ENCODE data around the gene ZNF490. TPM values are rescaled to one million over a fixed set of nuclear protein-coding genes. Genes with fewer than 3 reads are reported as not detected.
"Not testable (repeated sequence)": the region's sequence is repeated elsewhere in the genome, so short reads cannot be mapped to it uniquely, and the experiment has no call there.

The ZNF490 gene
- total and polyA plus RNA-seq, 8 donors: 0.38 to 7.0 (median 3.8) TPM

- ATAC-seq: no peak
- Histone ChIP-seq H3K9me3 (no peaks in the 10 kb centered on the region), H3K36me3 (no peaks in the 10 kb centered on the region), H3K27me3 (no peaks in the 10 kb centered on the region), H3K4me3 (no peak overlapping the region), H3K4me1 (no peaks in the 10 kb centered on the region), H3K27ac (no peak overlapping the region)
- WGBS, 2 donors: 79 to 80% methylated on average over 4 of the region's 4 CpGs
- DNase-seq: no peak
- FAIRE-seq: no peak
- no peak for TF ChIP-seq CTCF (IDR thresholded peaks at IDR 0.05)
- intact Hi-C loops (cut with DNase I): loop anchor here in 2 of 3 donors (5.0 to 10.0 kb wide), 2 partner anchors 104 to 107 kb away; no protein-coding TSS in a partner anchor
Observed at GRCh38 chr19:12567951-12568350, 42.7 kb downstream of the ZNF490 start.

GRCh38 chr19:12566380-12566779 lies 44.2 kb downstream of the ZNF490 start:
- FAIRE-seq, H3K4me1 ChIP-seq: not testable (repeated sequence)

GRCh38 chr19:12564016-12564664 lies 46.5 kb downstream of the ZNF490 start:
- H3K4me1 ChIP-seq: no peaks in the 10 kb centered on the region
- H3K36me3 ChIP-seq: no peaks in the 10 kb centered on the region
- peak; percentile 76 to 100 (median 98) for ATAC-seq
- peak; percentile 86 for FAIRE-seq
- no peaks in the 10 kb centered on the region for H3K9me3 ChIP-seq
- no peaks in the 10 kb centered on the region for H3K27me3 ChIP-seq
- intact Hi-C loops (cut with DNase I): loop anchor here in 1 of 3 donors (10.0 kb wide), 1 partner anchor 111 kb away; no protein-coding TSS in a partner anchor
- peak; percentile 66 to 98 (median 88) for DNase-seq
- no peak overlapping the region for H3K27ac ChIP-seq
- 13 to 15% methylated on average over 19 of the region's 19 CpGs for WGBS, 2 donors
- H3K4me3 ChIP-seq: no peak overlapping the region
- peak; percentile 76 to 90 (median 90) for TF ChIP-seq CTCF (IDR thresholded peaks at IDR 0.05)

More at GRCh38 chr19:12566380-12566779, 44.2 kb downstream of the ZNF490 start:
- intact Hi-C loops (cut with DNase I): loop anchor here in 2 of 3 donors (5.0 to 10.0 kb wide), 2 partner anchors 106 to 108 kb away; no protein-coding TSS in a partner anchor
- H3K27me3 ChIP-seq, DNase-seq, H3K4me3 ChIP-seq, H3K9me3 ChIP-seq, H3K27ac ChIP-seq, H3K36me3 ChIP-seq, ATAC-seq: not testable (repeated sequence)
- WGBS, 2 donors: 83 to 86% methylated on average over 4 to 5 of the region's 5 CpGs

- WGBS, 2 donors: 42 to 46% methylated on average over 37 to 39 of the region's 39 CpGs
- TF ChIP-seq CTCF (IDR thresholded peaks at IDR 0.05): no peak
Observed at GRCh38 chr19:12555456-12555930, 55.1 kb downstream of the ZNF490 start.

GRCh38 chr19:12551060-12551832 lies 59.4 kb downstream of the ZNF490 start, which contains the start of gene ZNF564:
Gene ZNF564 (minus strand): TSS chr19:12551482. CDS start chr19:12551332, 150 bp downstream.
- peak within 1 kb of the TSS; percentile 77 to 98 (median 92) for H3K27ac ChIP-seq
- H3K4me1 ChIP-seq: peaks cover 0 to 20% (median 4%) of the 10 kb centered on the region in 3 donors
- peak within 1 kb of the TSS; percentile 71 to 86 (median 82) for H3K4me3 ChIP-seq
- H3K36me3 ChIP-seq: no peaks in the 10 kb centered on the region
- FAIRE-seq: peak; percentile 88
- H3K9me3 ChIP-seq: no peaks in the 10 kb centered on the region
- 1% methylated on average over 46 to 49 of the region's 49 CpGs for WGBS, 2 donors
- DNase-seq: peak; percentile 88 to 97 (median 94)
- TF ChIP-seq CTCF (IDR thresholded peaks at IDR 0.05): no peak
- peak; percentile 94 to 98 (median 96) for ATAC-seq
- no peaks in the 10 kb centered on the region for H3K27me3 ChIP-seq
- intact Hi-C loops (cut with DNase I): no loop called here

More at GRCh38 chr19:12555456-12555930, 55.1 kb downstream of the ZNF490 start:
- Histone ChIP-seq H3K27ac (no peak overlapping the region), H3K4me1 (peaks cover 0 to 4% (median 0%) of the 10 kb centered on the region in 3 donors), H3K4me3 (no peak overlapping the region), H3K36me3 (no peaks in the 10 kb centered on the region), H3K9me3 (no peaks in the 10 kb centered on the region), H3K27me3 (no peaks in the 10 kb centered on the region)
- intact Hi-C loops (cut with DNase I): no loop called here
- peak in 1 of 6 donors; percentile 37 for DNase-seq
- no peak for FAIRE-seq
- no peak for ATAC-seq
